Peyer's patch (tissue), 4 donors: Measurements from ENCODE around the gene USP6NL.

Source experiments
- POLR2A ChIP-seq, 2 donors: fragments of 450-650 bp; IDR thresholded peaks; one replicate each; pipeline ENCODE4 v1.5.1; 2017; ENCODE audit warnings: antibody characterized with exemption in 2 of 2, mild to moderate bottlenecking in 2 of 2, moderate library complexity in 2 of 2
- TF ChIP-seq, protein P1 (sequence below), 6 experiments: fragments of 450-650 bp in 4 of 6; fragments of 200-600 bp in 2 of 6; sonication (generic) in 1 of 6; IDR thresholded peaks; one replicate each; pipeline ENCODE4 v1.5.1; 2017 to 2019; ENCODE audit warnings: antibody characterized with exemption in 6 of 6, mild to moderate bottlenecking in 3 of 6, moderate library complexity in 1 of 6

DNA sequence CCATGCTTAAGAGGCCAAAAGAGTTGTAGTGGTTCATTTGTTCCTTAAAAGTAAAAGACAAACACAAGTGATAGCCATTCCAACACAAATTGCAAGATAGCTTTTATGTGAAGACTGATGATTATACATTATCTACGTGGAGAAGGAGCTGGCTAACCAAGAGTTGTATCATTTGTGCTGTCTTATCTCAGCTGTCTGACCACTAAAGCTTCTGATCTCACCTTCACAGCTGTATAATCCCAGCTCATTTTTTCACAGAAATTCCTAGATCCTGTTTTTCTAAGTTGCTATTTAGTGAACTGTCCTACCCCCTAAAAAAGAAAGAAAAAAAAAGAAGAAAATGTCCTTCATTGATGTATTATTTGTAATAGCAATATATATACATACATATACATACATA lies 9.8 kb downstream of the USP6NL start:
- TF ChIP-seq, protein P1, sequence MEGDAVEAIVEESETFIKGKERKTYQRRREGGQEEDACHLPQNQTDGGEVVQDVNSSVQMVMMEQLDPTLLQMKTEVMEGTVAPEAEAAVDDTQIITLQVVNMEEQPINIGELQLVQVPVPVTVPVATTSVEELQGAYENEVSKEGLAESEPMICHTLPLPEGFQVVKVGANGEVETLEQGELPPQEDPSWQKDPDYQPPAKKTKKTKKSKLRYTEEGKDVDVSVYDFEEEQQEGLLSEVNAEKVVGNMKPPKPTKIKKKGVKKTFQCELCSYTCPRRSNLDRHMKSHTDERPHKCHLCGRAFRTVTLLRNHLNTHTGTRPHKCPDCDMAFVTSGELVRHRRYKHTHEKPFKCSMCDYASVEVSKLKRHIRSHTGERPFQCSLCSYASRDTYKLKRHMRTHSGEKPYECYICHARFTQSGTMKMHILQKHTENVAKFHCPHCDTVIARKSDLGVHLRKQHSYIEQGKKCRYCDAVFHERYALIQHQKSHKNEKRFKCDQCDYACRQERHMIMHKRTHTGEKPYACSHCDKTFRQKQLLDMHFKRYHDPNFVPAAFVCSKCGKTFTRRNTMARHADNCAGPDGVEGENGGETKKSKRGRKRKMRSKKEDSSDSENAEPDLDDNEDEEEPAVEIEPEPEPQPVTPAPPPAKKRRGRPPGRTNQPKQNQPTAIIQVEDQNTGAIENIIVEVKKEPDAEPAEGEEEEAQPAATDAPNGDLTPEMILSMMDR (IDR thresholded peaks at IDR 0.05) = no peak
- TF ChIP-seq POLR2A (IDR thresholded peaks at IDR 0.05) = no peak
